Activated T-cell treated with anti-CD3 and anti-CD28 coated beads, Interleukin-2, amount 50 U/mL, for 4 hours (primary cell): ENCODE results near the gene UROC1. TPM values are rescaled to one million over a fixed set of nuclear protein-coding genes. Genes with fewer than 3 reads are reported as not detected.

Experiments
- ATAC-seq, 2 donors: fragments of 200-7000 bp; cut with Tn5 transposase; one replicate each; pipeline ENCODE4 v1.10.0; 2021
- DNase-seq: peaks from one replicate; pipeline ENCODE4 v3.0.0-alpha.2; 2020
- H3K27me3 Mint-ChIP-seq: one replicate; pipeline ENCODE4 v1.8.0; 2021; ENCODE audit warnings: low read depth, mixed read lengths
- H3K36me3 Mint-ChIP-seq: one replicate; pipeline ENCODE4 v1.8.0; 2022; ENCODE audit warnings: mixed read lengths; ENCODE audit not compliant: insufficient read depth
- H3K4me1 Mint-ChIP-seq: one replicate; pipeline ENCODE4 v1.8.0; 2021; ENCODE audit warnings: low read depth, mixed read lengths
- H3K4me3 Mint-ChIP-seq: one replicate; pipeline ENCODE4 v1.8.0; 2021; ENCODE audit warnings: mild to moderate bottlenecking, moderate library complexity, mixed read lengths
- H3K9me3 Mint-ChIP-seq: one replicate; pipeline ENCODE4 v1.8.0; 2021; ENCODE audit warnings: mixed read lengths
- total RNA-seq, 3 donors: library from RNA; stranded (reverse); gene quantifications; one replicate each; pipeline ENCODE4 v1.2.1, GENCODE V29; 2021

The UROC1 gene
- total RNA-seq, 3 donors from 2014 or later = not detected

GRCh38 chr3:126528800-126529541 lies 11.4 kb upstream of the UROC1 start:
- H3K4me1 Mint-ChIP-seq = no peaks in the 10 kb centered on the region
- DNase-seq (no peak), ATAC-seq (no peak)
- no peaks in the 10 kb centered on the region for H3K36me3 Mint-ChIP-seq
- no peak overlapping the region for H3K4me3 Mint-ChIP-seq
- H3K27me3 Mint-ChIP-seq = peaks cover 9% of the 10 kb centered on the region
- no peaks in the 10 kb centered on the region for H3K9me3 Mint-ChIP-seq

- no peak for ATAC-seq
- H3K9me3 Mint-ChIP-seq = no peaks in the 10 kb centered on the region
- DNase-seq = no peak
- no peaks in the 10 kb centered on the region for H3K36me3 Mint-ChIP-seq
- H3K4me1 Mint-ChIP-seq = no peaks in the 10 kb centered on the region
- no peak overlapping the region for H3K4me3 Mint-ChIP-seq
- H3K27me3 Mint-ChIP-seq = peaks cover 12% of the 10 kb centered on the region
Observed at GRCh38 chr3:126528419-126528799, 10.8 kb upstream of the UROC1 start.

- DNase-seq (no peak), ATAC-seq (no peak)
- H3K4me1 Mint-ChIP-seq = no peaks in the 10 kb centered on the region
- peaks cover 20% of the 10 kb centered on the region for H3K27me3 Mint-ChIP-seq
- H3K9me3 Mint-ChIP-seq = no peaks in the 10 kb centered on the region
- H3K4me3 Mint-ChIP-seq = no peak overlapping the region
- no peaks in the 10 kb centered on the region for H3K36me3 Mint-ChIP-seq
Observed at GRCh38 chr3:126527455-126528211, 10.1 kb upstream of the UROC1 start.

- DNase-seq (no peak), ATAC-seq (no peak)
- no peaks in the 10 kb centered on the region for H3K4me1 Mint-ChIP-seq
- no peaks in the 10 kb centered on the region for H3K9me3 Mint-ChIP-seq
- no peaks in the 10 kb centered on the region for H3K36me3 Mint-ChIP-seq
- no peak overlapping the region for H3K4me3 Mint-ChIP-seq
- H3K27me3 Mint-ChIP-seq = peaks cover 25% of the 10 kb centered on the region
Observed at GRCh38 chr3:126527006-126527405, 9.4 kb upstream of the UROC1 start.

GRCh38 chr3:126526668-126527005 lies 9.1 kb upstream of the UROC1 start:
- Mint-ChIP-seq H3K4me1 (no peaks in the 10 kb centered on the region), H3K36me3 (no peaks in the 10 kb centered on the region), H3K4me3 (no peak overlapping the region), H3K27me3 (peaks cover 25% of the 10 kb centered on the region), H3K9me3 (no peaks in the 10 kb centered on the region)
- ATAC-seq (no peak), DNase-seq (no peak)

GRCh38 chr3:126525853-126526667 lies 8.5 kb upstream of the UROC1 start:
- no peak for DNase-seq
- no peaks in the 10 kb centered on the region for H3K9me3 Mint-ChIP-seq
- H3K27me3 Mint-ChIP-seq = peaks cover 25% of the 10 kb centered on the region
- H3K4me1 Mint-ChIP-seq = no peaks in the 10 kb centered on the region
- no peak overlapping the region for H3K4me3 Mint-ChIP-seq
- ATAC-seq = no peak
- H3K36me3 Mint-ChIP-seq = no peaks in the 10 kb centered on the region

- H3K4me3 Mint-ChIP-seq = no peak overlapping the region
- H3K27me3 Mint-ChIP-seq = peaks cover 25% of the 10 kb centered on the region
- no peak for ATAC-seq
- no peaks in the 10 kb centered on the region for H3K9me3 Mint-ChIP-seq
- no peaks in the 10 kb centered on the region for H3K4me1 Mint-ChIP-seq
- no peak for DNase-seq
- H3K36me3 Mint-ChIP-seq = no peaks in the 10 kb centered on the region
Observed at GRCh38 chr3:126525091-126525852, 7.7 kb upstream of the UROC1 start.

GRCh38 chr3:126524429-126524988 lies 6.9 kb upstream of the UROC1 start:
- no peak for DNase-seq
- no peaks in the 10 kb centered on the region for H3K36me3 Mint-ChIP-seq
- ATAC-seq = peak in 1 of 2 donors; percentile 9
- H3K4me1 Mint-ChIP-seq = no peaks in the 10 kb centered on the region
- no peak overlapping the region for H3K4me3 Mint-ChIP-seq
- H3K27me3 Mint-ChIP-seq = peaks cover 25% of the 10 kb centered on the region
- no peaks in the 10 kb centered on the region for H3K9me3 Mint-ChIP-seq

GRCh38 chr3:126523745-126524428 lies 6.3 kb upstream of the UROC1 start, which contains the start of gene CHST13:
Gene CHST13, plus strand, starts transcription at chr3:126524155. Its CDS starts 178 bp downstream, at chr3:126524333.
- Mint-ChIP-seq H3K4me3 (no peak within 1 kb of the TSS), H3K36me3 (no peaks in the 10 kb centered on the region), H3K9me3 (no peaks in the 10 kb centered on the region), H3K27me3 (peaks cover 25% of the 10 kb centered on the region), H3K4me1 (no peaks in the 10 kb centered on the region)
- DNase-seq (no peak), ATAC-seq (peak; percentile 29 to 49)

GRCh38 chr3:126522363-126522788 lies 4.8 kb upstream of the UROC1 start:
- Mint-ChIP-seq H3K9me3 (no peaks in the 10 kb centered on the region), H3K27me3 (peaks cover 25% of the 10 kb centered on the region), H3K36me3 (no peaks in the 10 kb centered on the region), H3K4me1 (no peaks in the 10 kb centered on the region), H3K4me3 (no peak overlapping the region)
- ATAC-seq (peak in 1 of 2 donors; percentile 20), DNase-seq (peak; percentile 31)

GRCh38 chr3:126521122-126521891 lies 3.7 kb upstream of the UROC1 start:
- DNase-seq = no peak
- Mint-ChIP-seq H3K27me3 (peaks cover 30% of the 10 kb centered on the region), H3K4me1 (no peaks in the 10 kb centered on the region), H3K9me3 (no peaks in the 10 kb centered on the region), H3K36me3 (no peaks in the 10 kb centered on the region), H3K4me3 (no peak overlapping the region)
- ATAC-seq = no peak

- H3K4me1 Mint-ChIP-seq = no peaks in the 10 kb centered on the region
- no peak overlapping the region for H3K4me3 Mint-ChIP-seq
- DNase-seq (no peak), ATAC-seq (no peak)
- no peaks in the 10 kb centered on the region for H3K36me3 Mint-ChIP-seq
- no peaks in the 10 kb centered on the region for H3K9me3 Mint-ChIP-seq
- peaks cover 22% of the 10 kb centered on the region for H3K27me3 Mint-ChIP-seq
Observed at GRCh38 chr3:126519506-126520455, 2.2 kb upstream of the UROC1 start.
